HG03520 (cell line): ENCODE results near the gene EML4.

Experiments used
- ATAC-seq: cut with Tn5 transposase; IDR thresholded peaks from one replicate; pipeline ENCODE4 v1.9.1; 2021; ENCODE audit warnings: mild to moderate bottlenecking, moderate library complexity; ENCODE audit not compliant: unreplicated experiment

The EML4 gene

GRCh38 chr2:42223067-42223854, 54.1 kb downstream of the EML4 start:
- no peak for ATAC-seq

- ATAC-seq, result no peak
These were observed 54.7 kb downstream of the EML4 start for GRCh38 chr2:42223855-42224268.

GRCh38 chr2:42224422-42225067, 55.4 kb downstream of the EML4 start:
- ATAC-seq, result no peak

- ATAC-seq, result no peak
These were observed 56.4 kb downstream of the EML4 start for GRCh38 chr2:42225573-42225972.

GRCh38 chr2:42227491-42227890, 58.3 kb downstream of the EML4 start:
- no peak for ATAC-seq

GRCh38 chr2:42228101-42228500, 58.9 kb downstream of the EML4 start:
- ATAC-seq, result no peak

- no peak for ATAC-seq
These were observed 60.8 kb downstream of the EML4 start for GRCh38 chr2:42229949-42230348.

GRCh38 chr2:42230891-42231290, 61.7 kb downstream of the EML4 start:
- no peak for ATAC-seq

GRCh38 chr2:42232024-42232423, 62.9 kb downstream of the EML4 start:
- no peak for ATAC-seq

- ATAC-seq, result no peak
These were observed 64.9 kb downstream of the EML4 start for GRCh38 chr2:42233976-42234441.

GRCh38 chr2:42236911-42237310, 67.8 kb downstream of the EML4 start:
- no peak for ATAC-seq

GRCh38 chr2:42238644-42239288, 69.6 kb downstream of the EML4 start:
- ATAC-seq, result peak; percentile 85

- no peak for ATAC-seq
These were observed 70.1 kb downstream of the EML4 start for GRCh38 chr2:42239289-42239661.

- ATAC-seq, result no peak
These were observed 70.7 kb downstream of the EML4 start for GRCh38 chr2:42239811-42240210.

GRCh38 chr2:42241517-42241916, 72.4 kb downstream of the EML4 start:
- ATAC-seq, result no peak

- ATAC-seq, result no peak
These were observed 74.1 kb downstream of the EML4 start for GRCh38 chr2:42243297-42243696.

GRCh38 chr2:42244520-42244919, 75.4 kb downstream of the EML4 start:
- no peak for ATAC-seq

- ATAC-seq, result no peak
These were observed 76.2 kb downstream of the EML4 start for GRCh38 chr2:42245396-42245795.

GRCh38 chr2:42246562-42246961, 77.4 kb downstream of the EML4 start:
- no peak for ATAC-seq

- no peak for ATAC-seq
These were observed 79.7 kb downstream of the EML4 start for GRCh38 chr2:42248846-42249245.

GRCh38 chr2:42249284-42249683, 80.1 kb downstream of the EML4 start:
- no peak for ATAC-seq

- ATAC-seq, result no peak
These were observed 80.7 kb downstream of the EML4 start for GRCh38 chr2:42249887-42250286.
